GM12891 (cell line): ENCODE data around the gene TP53I13.

Experiments
- PAX5 ChIP-seq: IDR thresholded peaks from 2 replicates; pipeline ENCODE4 v1.6.1; 2011; ENCODE audit warnings: low read length, moderate library complexity, mild to moderate bottlenecking; ENCODE audit not compliant: insufficient read depth, severe bottlenecking
- POLR2A ChIP-seq: IDR thresholded peaks from 2 replicates; pipeline ENCODE4 v1.6.1; 2011; ENCODE audit warnings: low read depth, low read length, control low read depth
- POLR2AphosphoS5 ChIP-seq: IDR thresholded peaks from 2 replicates; pipeline ENCODE4 v1.6.1; 2011; ENCODE audit warnings: low read depth, low read length, control low read depth
- SPI1 ChIP-seq: IDR thresholded peaks from 2 replicates; pipeline ENCODE4 v1.6.1; 2011; ENCODE audit warnings: low read depth, low read length, control low read depth
- TAF1 ChIP-seq: IDR thresholded peaks from 2 replicates; pipeline ENCODE4 v1.6.1; 2011; ENCODE audit warnings: low read depth, low read length, control low read depth

- TF ChIP-seq POLR2AphosphoS5 (no peak), TAF1 (no peak), POLR2A (no peak), SPI1 (no peak), PAX5 (no peak)
Measured at GRCh38 chr17:29591146-29591736, 22.7 kb downstream of the TP53I13 start.
